NCI-H460 (cell line): ENCODE measurements around the gene IGSF3. TPM values are rescaled to one million over a fixed set of nuclear protein-coding genes. Genes with fewer than 3 reads are reported as not detected.

Experiments used
- DNase-seq: peaks from one replicate; pipeline ENCODE4 v3.0.0-alpha.2; 2016; ENCODE audit warnings: low read depth; ENCODE audit errors: extremely low read depth
- small RNA-seq, 2 experiments: library from RNA; depleted of rRNA; stranded (forward); fragments of <200 nt; gene quantifications; one replicate each; pipeline ENCODE3, GENCODE V24; 2014
- total RNA-seq: library from RNA; depleted of rRNA; stranded (reverse); fragments of >200 nt; shearing (Covaris generic); gene quantifications from 2 replicates; pipeline ENCODE4 v1.2.3, GENCODE V29; 2014; rRNA removed

Gene IGSF3
- total RNA-seq, 1 experiment from 2014 or later = 1.7 TPM

DNA sequence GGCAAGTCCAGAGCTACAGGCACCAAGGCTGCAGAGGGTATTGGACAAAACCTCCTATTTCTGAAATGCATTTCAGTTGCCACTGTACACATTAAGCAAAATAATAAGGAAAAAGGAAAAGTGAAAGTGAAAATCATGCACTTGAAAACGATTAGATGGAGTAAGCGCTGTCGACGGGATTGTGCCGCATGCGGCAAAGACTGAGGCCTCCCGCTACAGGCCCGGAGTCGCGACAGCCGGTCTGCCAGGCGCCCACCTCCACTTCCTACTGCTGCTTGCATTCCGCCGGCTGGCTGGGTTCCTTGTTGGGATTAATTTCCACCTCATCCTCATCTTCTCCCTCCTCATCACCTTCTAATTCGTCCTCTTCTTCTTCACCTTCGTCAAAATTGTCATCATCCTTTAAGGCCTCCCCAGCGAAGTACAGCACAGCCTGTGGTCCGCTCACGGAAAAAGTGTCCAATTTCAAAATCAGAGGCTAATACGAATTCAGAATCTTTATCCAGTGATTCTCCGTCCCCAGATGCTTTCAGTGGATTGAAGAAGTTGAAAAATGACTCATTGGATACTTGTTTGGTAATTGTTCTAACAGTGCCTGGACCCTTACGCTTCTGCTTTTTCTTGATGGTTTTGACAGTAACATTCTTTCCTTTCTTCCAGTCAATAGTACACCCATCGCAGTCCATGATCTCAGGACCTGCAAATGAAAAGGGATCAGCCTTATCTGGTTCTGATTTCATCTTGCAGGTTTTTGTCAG, 134.7 kb downstream of the IGSF3 start:
- DNase-seq = no peak

DNA sequence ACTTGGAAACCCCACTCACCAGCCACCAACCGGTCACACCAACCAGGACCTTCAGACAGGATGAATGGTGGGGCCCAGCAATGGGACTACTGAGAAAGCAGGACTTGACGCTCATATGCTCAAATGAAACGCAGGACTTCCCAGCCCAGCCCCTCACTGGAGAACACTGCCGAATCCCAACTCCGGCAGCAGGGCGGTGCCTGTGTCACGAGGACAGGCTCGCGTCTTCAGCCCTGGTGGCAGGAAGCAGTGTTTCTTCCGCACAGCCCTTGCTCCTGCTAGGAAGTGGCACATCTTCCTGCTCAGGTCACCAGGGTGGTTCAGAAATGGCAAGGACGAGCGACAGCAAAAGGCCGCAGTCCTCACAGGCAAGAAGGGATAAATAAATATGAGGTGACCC, 135.6 kb downstream of the IGSF3 start:
- no peak for DNase-seq

- DNase-seq = no peak
Observed at GRCh38 chr1:116529681-116530080, 137.9 kb downstream of the IGSF3 start.

DNA sequence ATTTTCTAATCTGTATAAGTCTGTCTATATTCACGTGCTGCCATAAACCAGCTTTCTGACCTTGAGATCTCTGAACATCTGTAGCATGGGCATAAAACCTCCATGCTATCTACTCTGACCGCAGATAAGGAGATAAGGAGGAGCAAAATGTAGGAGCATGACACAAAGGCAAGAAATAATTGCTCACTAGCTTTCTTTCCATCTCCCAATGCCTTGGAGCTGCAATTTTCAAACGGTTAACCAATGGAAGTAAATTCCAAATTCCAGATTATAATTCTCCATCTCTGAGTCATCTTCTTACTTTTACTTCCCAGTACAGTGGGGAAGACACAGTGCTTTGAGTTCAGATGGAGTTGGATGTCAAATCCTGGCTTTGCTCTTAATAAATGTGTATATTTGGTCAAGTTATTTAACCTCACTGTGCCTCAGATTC, 138.3 kb downstream of the IGSF3 start:
- no peak for DNase-seq

GRCh38 chr1:116528329-116529083, 139.0 kb downstream of the IGSF3 start:
- no peak for DNase-seq

- no peak for DNase-seq
Observed at GRCh38 chr1:116525440-116525839, 142.1 kb downstream of the IGSF3 start.

Small RNAs within 50 kb of the gene (small RNA-seq; reads per million reads assigned to genes)
- gene MIR320B1 (0 reads per million in 2 experiments), gene MIR548AC (0 reads per million in 2 experiments)

Other genes with a start within 250 kb of the IGSF3 start
- 32.3 and 37.3 TPM in 2 replicates for gene CD58, start 96.7 kb downstream of the IGSF3 start, total RNA-seq
- not detected in 2 replicates for gene CD2, start 86.7 kb upstream of the IGSF3 start, total RNA-seq
- 35.9 and 36.5 TPM in 2 replicates for gene PTGFRN, start 242.2 kb upstream of the IGSF3 start, total RNA-seq